Measurements from ENCODE around the gene EHMT1. TPM values are rescaled to one million over a fixed set of nuclear protein-coding genes. Genes with fewer than 3 reads are reported as not detected.

Gene EHMT1
- total RNA-seq, 4 donors from 2014 or later: 57.6 to 103 (median 76.8) TPM

GRCh38 chr9:137758067-137758466 lies 139.3 kb downstream of the EHMT1 start:
- ATAC-seq (ENCODE audit: low FRiP score) (no peak), DNase-seq (ENCODE audit: low spot score) (no peak)
- no peak for TF ChIP-seq CTCF (IDR thresholded peaks at IDR 0.05)

- DNase-seq (ENCODE audit: low spot score): no peak
- no peak for TF ChIP-seq CTCF (IDR thresholded peaks at IDR 0.05)
- no peak for ATAC-seq (ENCODE audit: low FRiP score)
These were observed 140.3 kb downstream of the EHMT1 start for GRCh38 chr9:137759117-137759516.

- TF ChIP-seq CTCF (IDR thresholded peaks at IDR 0.05): no peak
- DNase-seq (ENCODE audit: low spot score) (no peak), ATAC-seq (ENCODE audit: low FRiP score) (no peak)
These were observed 141.0 kb downstream of the EHMT1 start for GRCh38 chr9:137759649-137760321.

GRCh38 chr9:137760426-137760825 lies 141.6 kb downstream of the EHMT1 start:
- DNase-seq (ENCODE audit: low spot score) (no peak), ATAC-seq (ENCODE audit: low FRiP score) (no peak)
- TF ChIP-seq CTCF (IDR thresholded peaks at IDR 0.05): no peak

- no peak for DNase-seq (ENCODE audit: low spot score)
- no peak for ATAC-seq (ENCODE audit: low FRiP score)
- no peak for TF ChIP-seq CTCF (IDR thresholded peaks at IDR 0.05)
These were observed 142.2 kb downstream of the EHMT1 start for GRCh38 chr9:137761032-137761431.

DNA sequence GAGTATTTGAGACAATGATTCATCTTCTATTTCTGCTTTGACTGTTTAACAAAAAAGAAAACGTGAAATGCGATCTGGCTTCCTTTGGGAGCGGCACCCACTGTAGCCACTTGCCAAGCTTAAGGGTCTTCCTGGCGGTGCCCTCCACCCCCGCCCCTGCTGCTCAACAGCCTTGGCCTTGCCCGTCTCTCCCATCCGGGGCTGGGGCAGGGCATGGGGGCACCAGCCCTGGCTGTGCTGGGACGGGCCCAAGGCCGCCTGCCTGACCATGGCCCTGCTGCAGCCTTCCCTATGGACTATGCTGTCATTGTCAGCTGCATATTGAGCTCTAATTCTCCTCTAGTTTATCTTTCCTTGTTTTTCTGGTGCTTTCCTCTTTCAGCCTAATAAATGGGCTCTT lies 143.0 kb downstream of the EHMT1 start:
- no peak for DNase-seq (ENCODE audit: low spot score)
- no peak for ATAC-seq (ENCODE audit: low FRiP score)
- no peak for TF ChIP-seq CTCF (IDR thresholded peaks at IDR 0.05)

DNA sequence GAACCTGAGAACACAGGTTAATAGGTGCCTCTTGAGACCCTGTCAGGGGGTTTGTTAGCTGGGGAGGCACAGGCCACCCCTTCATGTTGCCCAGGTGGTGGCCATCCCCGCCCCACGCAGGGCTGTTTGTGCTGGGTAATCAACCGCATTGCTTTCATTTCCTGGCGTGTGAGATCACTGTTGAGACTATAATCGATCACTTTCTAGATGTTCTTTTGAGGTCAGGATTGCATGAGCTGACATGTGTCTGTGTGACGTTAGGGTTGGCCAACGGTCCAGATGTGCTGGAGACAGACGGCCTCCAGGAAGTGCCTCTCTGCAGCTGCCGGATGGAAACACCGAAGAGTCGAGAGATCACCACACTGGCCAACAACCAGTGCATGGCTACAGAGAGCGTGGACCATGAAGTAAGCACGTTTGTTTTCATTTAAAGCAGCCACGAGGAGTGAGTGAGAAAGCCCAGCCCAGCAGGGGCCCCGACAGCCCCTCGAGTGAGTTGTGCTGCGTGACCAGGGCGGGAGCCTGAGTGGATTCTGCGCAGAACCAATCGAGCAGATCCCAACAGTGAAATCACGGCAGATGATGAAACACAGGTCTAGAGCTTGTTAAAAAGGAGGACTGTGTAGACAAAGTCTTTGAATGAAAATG lies 143.7 kb downstream of the EHMT1 start:
- no peak for TF ChIP-seq CTCF (IDR thresholded peaks at IDR 0.05)
- DNase-seq (ENCODE audit: low spot score): no peak
- ATAC-seq (ENCODE audit: low FRiP score): no peak
